Loucy (cell line): ENCODE measurements around the gene SIGLEC15.

Experiments used
- H2AFZ ChIP-seq: fragments of 200-600 bp; sonication (generic); 2 replicates; pipeline ENCODE4 v1.6.0; 2016; ENCODE audit warnings: antibody characterized with exemption, mild to moderate bottlenecking, low read length, moderate library complexity
- H3F3A ChIP-seq: fragments of 200-600 bp; 2 replicates; pipeline ENCODE4 v1.6.0; 2016; ENCODE audit warnings: antibody characterized with exemption, low read depth, mild to moderate bottlenecking
- H3K27me3 ChIP-seq: fragments of 200-600 bp; sonication (generic); 2 replicates; pipeline ENCODE4 v1.6.1; 2014; ENCODE audit warnings: low read length, mild to moderate bottlenecking; ENCODE audit not compliant: insufficient read depth, poor library complexity, severe bottlenecking
- H3K36me3 ChIP-seq: fragments of 200-600 bp; sonication (generic); 2 replicates; pipeline ENCODE4 v1.6.1; 2016; ENCODE audit warnings: low read length; ENCODE audit not compliant: insufficient read depth
- H3K4me1 ChIP-seq: fragments of 200-600 bp; sonication (generic); 2 replicates; pipeline ENCODE4 v1.5.1; 2014; ENCODE audit warnings: low read length, mild to moderate bottlenecking; ENCODE audit not compliant: insufficient read depth, poor library complexity, severe bottlenecking
- H3K4me2 ChIP-seq: fragments of 200-600 bp; sonication (generic); 2 replicates; pipeline ENCODE4 v1.6.0; 2014; ENCODE audit warnings: antibody characterized with exemption, low read length, low read depth, mild to moderate bottlenecking; ENCODE audit not compliant: poor library complexity, severe bottlenecking
- H3K4me3 ChIP-seq: fragments of 200-600 bp; sonication (generic); 2 replicates; pipeline ENCODE4 v1.5.1; 2014; ENCODE audit warnings: low read length, mild to moderate bottlenecking, mixed read lengths; ENCODE audit not compliant: poor library complexity, severe bottlenecking
- H3K79me2 ChIP-seq: fragments of 200-600 bp; sonication (generic); 2 replicates; pipeline ENCODE4 v1.6.1; 2014; ENCODE audit warnings: low read length; ENCODE audit not compliant: insufficient read depth
- H3K9ac ChIP-seq: fragments of 200-600 bp; sonication (generic); 2 replicates; pipeline ENCODE4 v1.6.0; 2014; ENCODE audit warnings: mild to moderate bottlenecking, low read depth, low read length, moderate library complexity; ENCODE audit not compliant: poor library complexity, severe bottlenecking
- H3K9me2 ChIP-seq: fragments of 200-600 bp; sonication (generic); replicated peaks from 2 replicates; pipeline ENCODE4 v1.6.1; 2016; ENCODE audit warnings: low read depth, low read length, mixed read lengths
- H3K9me3 ChIP-seq: fragments of 200-600 bp; sonication (generic); 2 replicates; pipeline ENCODE4 v1.6.1; 2014; ENCODE audit warnings: mild to moderate bottlenecking, antibody characterized with exemption, low read length, low read depth; ENCODE audit not compliant: insufficient read depth
- H4K20me1 ChIP-seq: fragments of 200-600 bp; sonication (generic); 2 replicates; pipeline ENCODE4 v1.6.0; 2014; ENCODE audit warnings: antibody characterized with exemption, low read length, mild to moderate bottlenecking; ENCODE audit not compliant: insufficient read depth, poor library complexity, severe bottlenecking
- EZH2phosphoT487 ChIP-seq: fragments of 200-600 bp; IDR thresholded peaks from 2 replicates; pipeline ENCODE4 v1.6.1; 2018; ENCODE audit warnings: antibody characterized with exemption, mild to moderate bottlenecking, moderate library complexity, borderline replicate concordance
- TF ChIP-seq, protein P1 (sequence below): fragments of 200-600 bp; sonication (generic); conservative IDR thresholded peaks from 2 replicates; pipeline ENCODE4 v1.5.1; 2014; ENCODE audit warnings: mild to moderate bottlenecking, antibody characterized with exemption, low read length

SIGLEC15 gene

DNA sequence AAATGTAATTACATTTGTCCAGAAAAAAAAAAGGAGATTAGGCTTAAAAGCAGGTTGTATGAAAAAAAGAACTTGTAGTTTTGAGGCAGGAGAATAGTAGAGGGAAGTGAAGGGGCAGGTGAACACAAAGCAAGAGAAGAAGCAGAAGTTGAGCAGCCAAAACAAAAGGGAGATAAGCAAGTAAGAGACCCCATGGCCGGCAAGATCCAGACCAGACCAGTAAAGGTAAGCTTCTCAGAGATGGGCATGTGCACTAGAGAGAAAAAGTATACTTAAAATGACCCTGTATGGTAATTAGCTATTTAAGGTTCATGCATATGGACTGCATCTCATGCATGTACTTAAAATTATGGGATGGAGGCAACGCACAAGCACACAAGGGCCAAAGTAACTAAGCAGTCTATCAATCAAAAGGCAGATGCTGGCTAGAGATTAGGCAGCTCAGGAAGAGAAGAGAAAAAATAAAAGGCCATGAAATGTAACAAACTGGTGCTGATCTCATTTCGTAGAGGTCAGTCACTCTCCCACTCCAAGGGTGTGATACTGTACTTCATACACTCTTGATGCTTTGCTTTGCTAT is 9.7 kb downstream of the SIGLEC15 start:
- no peaks in the 10 kb centered on the region for H3K27me3 ChIP-seq
- no peaks in the 10 kb centered on the region for H3F3A ChIP-seq
- H3K9me2 ChIP-seq: no peaks in the 10 kb centered on the region
- peak overlapping the region; percentile 41 for H3K4me2 ChIP-seq
- H3K79me2 ChIP-seq: no peaks in the 10 kb centered on the region
- H2AFZ ChIP-seq: no peak overlapping the region
- no peaks in the 10 kb centered on the region for H3K9me3 ChIP-seq
- H3K4me1 ChIP-seq: peaks cover 38% of the 10 kb centered on the region
- no peak overlapping the region for H3K4me3 ChIP-seq
- no peaks in the 10 kb centered on the region for H3K36me3 ChIP-seq
- H3K9ac ChIP-seq: peak overlapping the region; percentile 28
- TF ChIP-seq EZH2phosphoT487: no peak
- TF ChIP-seq, protein P1, sequence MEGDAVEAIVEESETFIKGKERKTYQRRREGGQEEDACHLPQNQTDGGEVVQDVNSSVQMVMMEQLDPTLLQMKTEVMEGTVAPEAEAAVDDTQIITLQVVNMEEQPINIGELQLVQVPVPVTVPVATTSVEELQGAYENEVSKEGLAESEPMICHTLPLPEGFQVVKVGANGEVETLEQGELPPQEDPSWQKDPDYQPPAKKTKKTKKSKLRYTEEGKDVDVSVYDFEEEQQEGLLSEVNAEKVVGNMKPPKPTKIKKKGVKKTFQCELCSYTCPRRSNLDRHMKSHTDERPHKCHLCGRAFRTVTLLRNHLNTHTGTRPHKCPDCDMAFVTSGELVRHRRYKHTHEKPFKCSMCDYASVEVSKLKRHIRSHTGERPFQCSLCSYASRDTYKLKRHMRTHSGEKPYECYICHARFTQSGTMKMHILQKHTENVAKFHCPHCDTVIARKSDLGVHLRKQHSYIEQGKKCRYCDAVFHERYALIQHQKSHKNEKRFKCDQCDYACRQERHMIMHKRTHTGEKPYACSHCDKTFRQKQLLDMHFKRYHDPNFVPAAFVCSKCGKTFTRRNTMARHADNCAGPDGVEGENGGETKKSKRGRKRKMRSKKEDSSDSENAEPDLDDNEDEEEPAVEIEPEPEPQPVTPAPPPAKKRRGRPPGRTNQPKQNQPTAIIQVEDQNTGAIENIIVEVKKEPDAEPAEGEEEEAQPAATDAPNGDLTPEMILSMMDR: no peak
- no peaks in the 10 kb centered on the region for H4K20me1 ChIP-seq

DNA sequence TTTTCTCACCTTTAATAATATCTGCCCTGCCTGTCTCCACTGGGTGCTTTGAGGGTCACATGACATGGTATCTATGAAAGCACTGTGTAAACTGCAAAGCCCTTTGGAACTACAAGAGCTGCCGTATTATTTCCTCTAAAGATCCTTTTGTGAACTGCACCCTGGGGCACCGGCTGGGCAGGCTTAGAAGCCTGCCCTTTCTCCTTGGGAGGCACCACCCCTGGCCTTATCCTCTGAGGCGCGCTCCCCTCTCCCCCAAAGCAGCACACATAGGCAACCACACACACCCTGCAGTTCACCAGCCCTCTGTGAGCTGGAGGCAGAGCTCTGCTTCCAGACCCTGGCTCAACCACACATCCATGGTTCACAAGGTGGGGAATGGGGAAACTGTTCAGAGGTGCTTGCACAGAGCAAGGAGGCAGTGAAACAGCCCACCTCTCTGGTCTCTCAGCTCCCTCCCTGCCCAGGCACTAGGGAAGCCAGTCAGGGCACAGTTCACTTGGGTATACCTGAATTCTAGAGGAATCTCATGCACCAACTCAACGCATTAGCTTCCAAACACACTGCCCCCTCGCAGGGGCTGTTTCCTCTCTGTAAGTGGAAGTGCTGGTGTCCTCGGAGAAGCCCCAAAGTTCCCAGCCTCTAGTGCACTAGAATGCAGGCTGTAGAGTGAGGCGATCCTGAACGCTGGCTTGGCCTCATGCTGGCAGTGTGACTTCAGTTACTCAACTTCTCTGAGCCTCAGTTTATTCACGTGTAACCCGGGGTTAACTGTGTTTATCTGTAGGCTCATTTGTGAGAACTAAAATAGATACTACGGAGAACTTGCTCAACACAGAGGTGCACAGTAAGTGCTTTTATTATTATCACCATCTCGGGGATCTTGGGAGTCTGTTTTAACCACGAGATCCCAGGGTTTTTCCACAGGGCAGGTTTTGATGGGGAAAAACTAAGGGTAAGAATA is 11.0 kb downstream of the SIGLEC15 start:
- Histone ChIP-seq H3F3A (no peaks in the 10 kb centered on the region), H3K9ac (no peak overlapping the region), H3K9me3 (no peaks in the 10 kb centered on the region), H3K36me3 (no peaks in the 10 kb centered on the region), H3K4me2 (no peak overlapping the region), H3K4me3 (no peak overlapping the region), H2AFZ (no peak overlapping the region), H3K4me1 (peaks cover 50% of the 10 kb centered on the region), H4K20me1 (no peaks in the 10 kb centered on the region), H3K27me3 (no peaks in the 10 kb centered on the region), H3K79me2 (no peaks in the 10 kb centered on the region), H3K9me2 (no peaks in the 10 kb centered on the region)
- TF ChIP-seq, protein P1: no peak
- TF ChIP-seq EZH2phosphoT487: no peak

DNA sequence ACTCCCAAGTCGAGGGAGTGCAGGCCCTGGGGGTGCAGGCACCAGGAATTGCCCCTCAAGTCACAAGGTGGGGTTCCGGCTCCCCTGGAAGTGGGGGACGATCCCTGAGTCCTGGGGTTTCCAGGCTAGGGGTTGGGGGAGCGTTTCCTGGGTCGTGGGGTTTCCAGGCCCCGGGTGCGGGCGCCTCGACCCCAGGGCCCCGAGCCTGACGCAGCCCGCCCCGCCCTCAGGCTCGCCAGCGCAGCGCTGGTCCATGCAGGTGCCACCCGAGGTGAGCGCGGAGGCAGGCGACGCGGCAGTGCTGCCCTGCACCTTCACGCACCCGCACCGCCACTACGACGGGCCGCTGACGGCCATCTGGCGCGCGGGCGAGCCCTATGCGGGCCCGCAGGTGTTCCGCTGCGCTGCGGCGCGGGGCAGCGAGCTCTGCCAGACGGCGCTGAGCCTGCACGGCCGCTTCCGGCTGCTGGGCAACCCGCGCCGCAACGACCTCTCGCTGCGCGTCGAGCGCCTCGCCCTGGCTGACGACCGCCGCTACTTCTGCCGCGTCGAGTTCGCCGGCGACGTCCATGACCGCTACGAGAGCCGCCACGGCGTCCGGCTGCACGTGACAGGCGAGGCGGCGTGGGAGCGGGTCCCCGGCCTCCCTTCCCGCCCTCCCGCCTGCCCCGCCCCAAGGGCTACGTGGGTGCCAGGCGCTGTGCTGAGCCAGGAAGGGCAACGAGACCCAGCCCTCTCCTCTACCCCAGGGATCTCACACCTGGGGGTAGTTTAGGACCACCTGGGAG is 12.0 kb downstream of the SIGLEC15 start:
- Histone ChIP-seq H2AFZ (no peak overlapping the region), H3K9ac (no peak overlapping the region)

More for the DNA sequence above, 12.0 kb downstream of the SIGLEC15 start:
- Histone ChIP-seq H3F3A (no peaks in the 10 kb centered on the region), H3K79me2 (no peaks in the 10 kb centered on the region), H3K4me1 (peaks cover 50% of the 10 kb centered on the region), H3K36me3 (no peaks in the 10 kb centered on the region), H4K20me1 (no peaks in the 10 kb centered on the region), H3K4me2 (no peak overlapping the region), H3K27me3 (no peaks in the 10 kb centered on the region), H3K9me2 (no peaks in the 10 kb centered on the region), H3K9me3 (no peaks in the 10 kb centered on the region), H3K4me3 (no peak overlapping the region)
- no peak for TF ChIP-seq EZH2phosphoT487
- TF ChIP-seq, protein P1: no peak
